GM12878 (cell line): Measurements from ENCODE around the gene HSPB6. TPM values are rescaled to one million over a fixed set of nuclear protein-coding genes. Genes with fewer than 3 reads are reported as not detected.

Source experiments
- BRCA1 ChIP-seq: IDR thresholded peaks from 2 replicates; pipeline ENCODE4 v1.6.1; 2011; ENCODE audit warnings: low read depth, low read length, improper control_type of control experiment
- CBX3 ChIP-seq: fragments of 200-600 bp; sonication (generic); IDR thresholded peaks from 2 replicates; pipeline ENCODE4 v1.6.1; 2016; ENCODE audit warnings: low read depth, borderline replicate concordance
- CHD2 ChIP-seq: IDR thresholded peaks from 2 replicates; pipeline ENCODE4 v1.6.1; 2011; ENCODE audit warnings: low read depth, low read length, improper control_type of control experiment, borderline replicate concordance
- DPF2 ChIP-seq: fragments of 450-650 bp; IDR thresholded peaks from 2 replicates; pipeline ENCODE4 v1.6.1; 2017; ENCODE audit warnings: mild to moderate bottlenecking
- EGR1 ChIP-seq, 2 experiments: IDR thresholded peaks; 1 replicate in 1 of 2; 2 replicates in 1 of 2; pipeline ENCODE4 v1.6.1; 2011 to 2012; ENCODE audit warnings: low read depth in 2 of 2, low read length in 2 of 2, borderline replicate concordance in 1 of 2, mild to moderate bottlenecking in 1 of 2, moderate library complexity in 1 of 2
- FOS ChIP-seq: IDR thresholded peaks from 3 replicates; pipeline ENCODE4 v1.6.1; 2011; ENCODE audit warnings: borderline replicate concordance; ENCODE audit not compliant: insufficient read length; ENCODE audit errors: extremely low read depth
- FOXK2 ChIP-seq: fragments of 450-650 bp; IDR thresholded peaks from 2 replicates; pipeline ENCODE4 v1.6.1; 2017; ENCODE audit warnings: mild to moderate bottlenecking, moderate library complexity
- GATAD2B ChIP-seq: fragments of 450-650 bp; conservative IDR thresholded peaks from 2 replicates; pipeline ENCODE4 v1.6.1; 2017; ENCODE audit warnings: low read depth, mild to moderate bottlenecking, moderate library complexity
- HCFC1 ChIP-seq: fragments of 150-350 bp; IDR thresholded peaks from 2 replicates; pipeline ENCODE4 v1.6.1; 2014; ENCODE audit warnings: low read length
- IKZF1 ChIP-seq: fragments of 450-650 bp; conservative IDR thresholded peaks from 2 replicates; pipeline ENCODE4 v1.6.1; 2017; ENCODE audit warnings: antibody characterized with exemption, mild to moderate bottlenecking
- IRF3 ChIP-seq: fragments of 450-650 bp; IDR thresholded peaks from 2 replicates; pipeline ENCODE4 v1.6.1; 2014; ENCODE audit warnings: mild to moderate bottlenecking
- MEF2A ChIP-seq: IDR thresholded peaks from 2 replicates; pipeline ENCODE4 v1.6.1; 2011; ENCODE audit warnings: low read depth, mild to moderate bottlenecking, low read length, moderate library complexity; ENCODE audit not compliant: insufficient read depth
- MTA3 ChIP-seq: IDR thresholded peaks from 2 replicates; pipeline ENCODE4 v1.6.1; 2012; ENCODE audit warnings: low read length, inconsistent platforms, borderline replicate concordance
- NFXL1 ChIP-seq: fragments of 450-650 bp; IDR thresholded peaks from 2 replicates; pipeline ENCODE4 v1.6.1; 2017; ENCODE audit warnings: antibody characterized with exemption, mild to moderate bottlenecking, borderline replicate concordance
- RAD21 ChIP-seq: IDR thresholded peaks from 2 replicates; pipeline ENCODE4 v1.6.1; 2011; ENCODE audit warnings: mild to moderate bottlenecking, low read depth, low read length, moderate library complexity; ENCODE audit not compliant: insufficient read depth
- RELA ChIP-seq: fragments of 450-650 bp; IDR thresholded peaks from 2 replicates; pipeline ENCODE4 v1.8.0; 2014; ENCODE audit warnings: borderline replicate concordance; ENCODE audit not compliant: partially characterized antibody
- SMARCA5 ChIP-seq: fragments of 450-650 bp; IDR thresholded peaks from 2 replicates; pipeline ENCODE4 v1.6.1; 2017; ENCODE audit warnings: mild to moderate bottlenecking
- SREBF2 ChIP-seq: IDR thresholded peaks from 2 replicates; pipeline ENCODE4 v1.6.1; 2012; ENCODE audit warnings: mild to moderate bottlenecking, low read length
- STAT1 ChIP-seq: fragments of 450-650 bp; conservative IDR thresholded peaks from 2 replicates; pipeline ENCODE4 v1.6.1; 2014; ENCODE audit warnings: antibody characterized with exemption, mild to moderate bottlenecking
- STAT3 ChIP-seq: IDR thresholded peaks from 2 replicates; pipeline ENCODE4 v1.6.1; 2011; ENCODE audit warnings: low read depth, low read length, improper control_type of control experiment
- TCF12 ChIP-seq: IDR thresholded peaks from 2 replicates; pipeline ENCODE4 v1.6.1; 2011; ENCODE audit warnings: low read depth, mild to moderate bottlenecking, low read length
- ZNF217 ChIP-seq: fragments of 450-650 bp; IDR thresholded peaks from 2 replicates; pipeline ENCODE4 v1.6.1; 2017; ENCODE audit warnings: antibody characterized with exemption, mild to moderate bottlenecking
- ZNF274 ChIP-seq: IDR thresholded peaks from one replicate; pipeline ENCODE4 v1.8.0; 2011; ENCODE audit not compliant: insufficient read length, insufficient read depth
- ZZZ3 ChIP-seq: IDR thresholded peaks from 2 replicates; pipeline ENCODE4 v1.6.1; 2011; ENCODE audit warnings: low read depth; ENCODE audit not compliant: control insufficient read depth, insufficient read length
- polyA plus RNA-seq, 11 experiments: library from polyadenylated mRNA; depleted of rRNA in 4 of 11; unstranded in 6 of 11; stranded (reverse) in 5 of 11; fragments of >200 nt; fragmentation: Nextera tagmentation in 4 of 11; fragmentation: Illumina TruSeq in 1 of 11; extraction: Ambion mirVana in 4 of 11; extraction: Trizol in 1 of 11; gene quantifications; 1 replicate in 1 of 11; 2 replicates in 10 of 11; pipeline versions ENCODE4 v1.2.1 to v1.2.3, GENCODE V29; 2011 to 2016; ENCODE audit warnings: inconsistent platforms in 2 of 11, missing spikeins in 2 of 11, low read depth in 1 of 11
- total RNA-seq, 4 experiments: library from RNA; depleted of rRNA in 3 of 4; stranded (reverse); fragments of >200 nt in 3 of 4; fragmentation: Illumina TruSeq in 1 of 4; extraction: Trizol in 1 of 4; gene quantifications; 2 replicates each; pipeline versions ENCODE4 v1.2.1 to v1.2.3, GENCODE V29; 2013 to 2021
- TF ChIP-seq, protein P1 (sequence below): IDR thresholded peaks from 2 replicates; pipeline ENCODE4 v1.6.1; 2011; ENCODE audit warnings: borderline replicate concordance, low read depth, mild to moderate bottlenecking, moderate library complexity, low read length; ENCODE audit not compliant: insufficient read depth, poor library complexity, severe bottlenecking
- TF ChIP-seq, protein P2 (sequence below): fragments of 450-650 bp; IDR thresholded peaks from 2 replicates; pipeline ENCODE4 v1.6.1; 2017; ENCODE audit warnings: mild to moderate bottlenecking
- TF ChIP-seq, protein P3 (sequence below): IDR thresholded peaks from 2 replicates; pipeline ENCODE4 v1.6.1; 2011; ENCODE audit warnings: mild to moderate bottlenecking, low read depth, low read length, moderate library complexity; ENCODE audit not compliant: insufficient replicate concordance

HSPB6 gene
- total and polyA plus RNA-seq, 10 of the 15 experiments (the other 5 are each of a cell fraction or from before 2014, with no cell fraction given) = 0.09 to 1.6 (median 0.36) TPM; not detected in 4

GRCh38 chr19:35714601-35715354 is 42.1 kb downstream of the HSPB6 start (continued):
- TF ChIP-seq IRF3 = no peak
- no peak for TF ChIP-seq STAT1
- no peak for TF ChIP-seq CBX3
- peak; percentile 43 for TF ChIP-seq RAD21
- TF ChIP-seq NFXL1 = no peak
- TF ChIP-seq DPF2 = peak; percentile 41; the same call in 1 of the 2 replicates
- TF ChIP-seq ZZZ3 = no peak
- TF ChIP-seq EGR1 (IDR thresholded peaks at IDR 0.05; ENCODE audit: borderline replicate concordance in 1 of 2, low read depth in 2 of 2, low read length in 2 of 2) = no peak
- no peak for TF ChIP-seq RELA
- no peak for TF ChIP-seq BRCA1
- TF ChIP-seq CHD2 = no peak
- no peak for TF ChIP-seq FOS
- no peak for TF ChIP-seq SREBF2
- no peak for TF ChIP-seq ZNF217
- TF ChIP-seq, protein P1, sequence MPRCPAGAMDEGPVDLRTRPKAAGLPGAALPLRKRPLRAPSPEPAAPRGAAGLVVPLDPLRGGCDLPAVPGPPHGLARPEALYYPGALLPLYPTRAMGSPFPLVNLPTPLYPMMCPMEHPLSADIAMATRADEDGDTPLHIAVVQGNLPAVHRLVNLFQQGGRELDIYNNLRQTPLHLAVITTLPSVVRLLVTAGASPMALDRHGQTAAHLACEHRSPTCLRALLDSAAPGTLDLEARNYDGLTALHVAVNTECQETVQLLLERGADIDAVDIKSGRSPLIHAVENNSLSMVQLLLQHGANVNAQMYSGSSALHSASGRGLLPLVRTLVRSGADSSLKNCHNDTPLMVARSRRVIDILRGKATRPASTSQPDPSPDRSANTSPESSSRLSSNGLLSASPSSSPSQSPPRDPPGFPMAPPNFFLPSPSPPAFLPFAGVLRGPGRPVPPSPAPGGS = no peak
- TF ChIP-seq STAT3 = no peak
- TF ChIP-seq, protein P2, sequence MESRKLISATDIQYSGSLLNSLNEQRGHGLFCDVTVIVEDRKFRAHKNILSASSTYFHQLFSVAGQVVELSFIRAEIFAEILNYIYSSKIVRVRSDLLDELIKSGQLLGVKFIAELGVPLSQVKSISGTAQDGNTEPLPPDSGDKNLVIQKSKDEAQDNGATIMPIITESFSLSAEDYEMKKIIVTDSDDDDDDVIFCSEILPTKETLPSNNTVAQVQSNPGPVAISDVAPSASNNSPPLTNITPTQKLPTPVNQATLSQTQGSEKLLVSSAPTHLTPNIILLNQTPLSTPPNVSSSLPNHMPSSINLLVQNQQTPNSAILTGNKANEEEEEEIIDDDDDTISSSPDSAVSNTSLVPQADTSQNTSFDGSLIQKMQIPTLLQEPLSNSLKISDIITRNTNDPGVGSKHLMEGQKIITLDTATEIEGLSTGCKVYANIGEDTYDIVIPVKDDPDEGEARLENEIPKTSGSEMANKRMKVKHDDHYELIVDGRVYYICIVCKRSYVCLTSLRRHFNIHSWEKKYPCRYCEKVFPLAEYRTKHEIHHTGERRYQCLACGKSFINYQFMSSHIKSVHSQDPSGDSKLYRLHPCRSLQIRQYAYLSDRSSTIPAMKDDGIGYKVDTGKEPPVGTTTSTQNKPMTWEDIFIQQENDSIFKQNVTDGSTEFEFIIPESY = no peak
- no peak for TF ChIP-seq HCFC1
- TF ChIP-seq, protein P3, sequence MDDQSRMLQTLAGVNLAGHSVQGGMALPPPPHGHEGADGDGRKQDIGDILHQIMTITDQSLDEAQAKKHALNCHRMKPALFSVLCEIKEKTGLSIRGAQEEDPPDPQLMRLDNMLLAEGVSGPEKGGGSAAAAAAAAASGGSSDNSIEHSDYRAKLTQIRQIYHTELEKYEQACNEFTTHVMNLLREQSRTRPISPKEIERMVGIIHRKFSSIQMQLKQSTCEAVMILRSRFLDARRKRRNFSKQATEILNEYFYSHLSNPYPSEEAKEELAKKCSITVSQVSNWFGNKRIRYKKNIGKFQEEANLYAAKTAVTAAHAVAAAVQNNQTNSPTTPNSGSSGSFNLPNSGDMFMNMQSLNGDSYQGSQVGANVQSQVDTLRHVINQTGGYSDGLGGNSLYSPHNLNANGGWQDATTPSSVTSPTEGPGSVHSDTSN = no peak
- TF ChIP-seq MTA3 = no peak
- no peak for TF ChIP-seq FOXK2
- TF ChIP-seq TCF12 = peak; percentile 73
- TF ChIP-seq SMARCA5 = no peak
- TF ChIP-seq ZNF274 = no peak
- TF ChIP-seq MEF2A = no peak
- TF ChIP-seq IKZF1 = peak; percentile 27; the same call in 1 of the 2 replicates
- TF ChIP-seq GATAD2B = no peak
